SK-MEL-5 (cell line): ENCODE data around the gene CEACAM20. TPM values are rescaled to one million over a fixed set of nuclear protein-coding genes. Genes with fewer than 3 reads are reported as not detected.
A peak's percentile ranks its signal among the peaks of the same experiment; 100 is the strongest.
"Not testable (repeated sequence)": the region's sequence is repeated elsewhere in the genome, so short reads cannot be mapped to it uniquely, and the experiment has no call there.

Source experiments
- DNase-seq: peaks from one replicate; pipeline ENCODE4 v3.0.0-alpha.2; 2016; ENCODE audit warnings: low read depth, low spot score
- in situ Hi-C: cut with HindIII; loops from 2 replicates; pipeline ENCODE4 v1.10.0; 2016; ENCODE audit warnings: low sequenced_read_pairs, high pct_unique_total_duplicates, low pct_unique_long_range_greater_than_20kb
- total RNA-seq: library from RNA; depleted of rRNA; stranded (reverse); fragments of >200 nt; shearing (Covaris generic); gene quantifications from 2 replicates; pipeline ENCODE4 v1.2.3, GENCODE V29; 2014

CEACAM20 gene
- total RNA-seq, 1 experiment from 2014 or later: not detected

DNA sequence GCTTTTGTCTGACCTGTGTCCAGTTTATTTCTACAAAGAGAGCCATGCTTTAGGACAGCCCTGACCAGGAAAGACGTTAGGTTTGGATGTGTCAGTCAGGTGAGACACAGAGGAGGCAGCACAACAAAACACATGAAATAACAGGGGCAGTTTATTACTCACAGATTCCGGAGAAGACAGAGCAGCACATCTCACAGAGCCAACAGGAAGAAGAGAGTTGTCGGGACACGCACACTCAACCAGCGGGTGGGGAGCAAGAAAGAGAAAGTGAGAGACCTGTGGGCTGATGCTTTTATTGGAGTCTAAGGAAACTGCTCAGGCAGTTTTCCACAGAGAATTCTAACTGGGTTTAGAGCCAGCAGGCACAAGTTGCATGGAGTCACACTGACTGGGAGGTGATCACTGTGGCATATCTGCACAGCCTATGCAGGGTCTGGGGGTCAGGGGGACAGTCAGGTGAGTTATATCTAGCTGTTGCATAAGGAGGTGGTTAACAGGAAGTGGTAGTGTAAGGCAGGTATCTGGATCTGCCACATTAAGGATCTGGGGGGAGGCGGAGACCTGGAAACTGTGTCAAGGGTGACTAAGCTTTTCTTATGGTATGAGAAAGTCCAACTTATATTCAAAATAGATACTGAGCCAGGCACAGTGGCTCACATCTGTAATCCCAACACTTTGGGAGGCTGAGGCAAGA is 24.1 kb upstream of the CEACAM20 start:
- DNase-seq: no peak
- in situ Hi-C loops: no loop called here

GRCh38 chr19:44552324-44552723 is 22.8 kb upstream of the CEACAM20 start:
- DNase-seq: peak; percentile 63
- in situ Hi-C loops: no loop called here

- DNase-seq: no peak
- in situ Hi-C loops: no loop called here
Measured at GRCh38 chr19:44551850-44552249, 22.4 kb upstream of the CEACAM20 start.

GRCh38 chr19:44550976-44551375 is 21.5 kb upstream of the CEACAM20 start:
- in situ Hi-C loops, DNase-seq: not testable (repeated sequence)

DNA sequence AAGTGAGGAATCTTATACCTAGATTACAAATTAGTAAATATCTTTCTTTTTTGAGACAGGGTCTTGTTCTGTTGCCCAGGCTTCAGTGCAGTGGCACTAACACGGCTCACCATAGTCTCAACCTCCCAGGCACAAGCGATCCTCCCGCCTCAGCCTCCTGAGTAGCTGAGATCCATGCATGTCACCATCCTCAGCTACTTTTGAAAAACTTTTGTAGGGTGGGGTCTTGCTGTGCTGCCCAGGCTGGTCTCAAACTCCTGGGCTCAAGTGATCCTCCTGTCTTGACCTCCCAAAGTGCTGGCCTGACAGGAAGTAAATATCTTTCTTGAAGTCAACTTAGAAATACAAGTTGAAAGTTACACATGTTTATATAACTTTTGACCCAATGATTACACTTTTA is 20.0 kb upstream of the CEACAM20 start:
- in situ Hi-C loops: no loop called here
- no peak for DNase-seq

DNA sequence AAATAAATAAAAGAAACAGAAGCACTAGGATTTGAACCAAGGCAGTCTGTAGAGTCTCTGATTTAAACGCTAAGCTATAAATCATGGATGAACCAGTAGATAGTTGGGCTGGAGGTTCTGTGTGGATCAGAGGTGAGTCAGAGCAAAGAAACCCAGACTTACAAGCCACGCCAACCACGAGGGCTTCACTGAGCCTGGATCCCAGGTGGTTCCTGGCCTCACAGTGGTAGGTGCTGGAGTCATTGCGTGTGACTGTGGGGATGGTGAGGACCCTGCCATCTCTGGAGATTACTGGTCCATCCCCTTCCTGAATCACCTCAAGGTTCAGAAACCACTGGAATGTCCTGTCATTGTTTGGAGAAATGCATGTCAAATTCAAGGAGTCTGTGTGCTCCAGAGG is 19.3 kb upstream of the CEACAM20 start:
- in situ Hi-C loops: no loop called here
- DNase-seq: no peak

DNA sequence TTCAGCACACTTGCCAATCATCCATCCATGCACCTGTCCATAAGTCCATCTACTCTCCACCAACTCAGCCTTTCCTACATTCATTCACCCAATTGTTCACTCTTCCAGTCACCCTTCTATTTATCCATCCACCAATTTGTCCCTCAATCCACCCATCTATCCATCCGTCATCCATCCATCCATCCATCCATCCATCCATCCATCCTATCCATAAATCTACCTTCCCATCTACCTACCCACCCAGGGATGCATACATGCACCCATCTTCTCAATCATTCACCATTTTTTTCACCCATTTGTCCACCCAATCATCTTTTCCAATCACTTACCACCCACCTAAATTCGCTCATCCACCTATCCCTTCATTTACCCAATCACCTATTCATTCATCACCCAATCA is 14.6 kb upstream of the CEACAM20 start:
- no peak for DNase-seq
- in situ Hi-C loops: no loop called here

DNA sequence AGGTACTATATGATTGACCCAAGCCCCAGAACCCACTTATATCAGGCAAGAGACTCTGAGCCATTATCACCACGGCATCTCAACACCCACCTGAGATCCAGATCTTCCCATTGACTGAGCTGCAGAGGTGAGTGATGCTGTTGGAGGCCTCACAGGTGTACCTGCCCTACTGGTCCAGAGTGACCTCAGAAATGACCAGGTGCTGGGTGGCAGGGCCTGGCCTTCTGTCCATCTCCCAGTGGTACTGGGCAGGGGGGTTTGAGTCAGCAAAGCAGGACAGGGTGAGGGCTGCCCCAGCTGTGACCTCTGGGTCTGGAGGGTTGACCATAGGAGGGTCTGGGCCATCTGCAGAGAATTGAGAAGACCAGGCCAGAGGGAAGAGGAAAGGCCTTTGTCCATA is 13.2 kb upstream of the CEACAM20 start:
- in situ Hi-C loops: no loop called here
- no peak for DNase-seq

GRCh38 chr19:44540736-44541135 is 11.3 kb upstream of the CEACAM20 start:
- no peak for DNase-seq
- in situ Hi-C loops: no loop called here

- no peak for DNase-seq
- in situ Hi-C loops: no loop called here
Measured at GRCh38 chr19:44539991-44540390, 10.5 kb upstream of the CEACAM20 start.

DNA sequence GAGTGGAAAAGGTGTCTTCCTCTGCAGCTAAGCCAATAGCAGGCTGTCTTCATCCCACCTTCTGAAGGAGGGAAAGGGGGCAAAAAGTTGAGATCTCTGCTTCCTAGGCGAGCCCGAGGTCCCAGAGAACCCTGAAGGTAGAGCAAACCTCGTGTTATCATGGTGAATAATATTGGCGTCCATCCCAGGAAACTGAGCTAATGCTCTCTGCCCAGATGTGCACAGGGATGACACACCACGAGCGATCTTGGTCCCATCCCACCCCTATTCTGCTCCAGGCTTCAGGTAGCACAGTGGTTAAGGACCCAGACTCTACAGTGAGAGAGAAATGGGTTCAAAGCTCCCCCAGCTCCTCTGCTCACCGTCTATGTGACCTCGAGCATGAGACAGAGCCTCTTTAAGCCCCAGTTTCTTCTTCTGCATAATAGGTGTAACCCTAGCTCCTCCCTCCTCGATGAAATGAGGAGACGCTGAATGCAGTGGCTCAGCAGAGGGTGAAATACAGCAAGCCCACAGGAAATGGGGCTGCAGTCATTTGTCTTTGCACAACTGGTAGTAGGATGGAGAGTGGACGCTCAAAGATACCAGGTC is 9.9 kb upstream of the CEACAM20 start:
- no peak for DNase-seq
- in situ Hi-C loops: no loop called here

GRCh38 chr19:44535361-44535760 is 5.9 kb upstream of the CEACAM20 start:
- DNase-seq, in situ Hi-C loops: not testable (repeated sequence)

GRCh38 chr19:44532819-44533218 is 3.3 kb upstream of the CEACAM20 start:
- in situ Hi-C loops: no loop called here
- no peak for DNase-seq

DNA sequence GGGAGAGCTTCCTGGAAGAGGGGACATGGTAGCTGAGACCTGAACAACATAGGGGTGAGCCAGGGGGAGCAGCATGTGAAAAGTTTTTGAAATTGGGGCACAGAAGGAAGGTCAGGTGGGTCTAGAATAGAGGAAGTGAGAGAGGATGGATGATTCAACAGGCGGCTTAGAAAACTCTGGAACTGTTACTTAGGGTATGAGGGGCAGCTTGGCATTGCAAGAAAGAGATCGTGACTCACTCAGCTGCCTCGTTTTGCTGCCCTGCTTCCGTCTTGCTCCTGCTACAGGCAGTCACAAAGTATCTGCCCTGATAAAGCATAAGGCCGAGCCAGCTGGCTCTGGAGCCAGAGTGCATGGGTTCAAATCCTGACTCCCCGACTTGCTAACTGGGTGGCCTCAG is 1.3 kb upstream of the CEACAM20 start:
- in situ Hi-C loops: no loop called here
- no peak for DNase-seq

- in situ Hi-C loops: no loop called here
- no peak for DNase-seq
Measured at GRCh38 chr19:44527554-44527953, 1.9 kb downstream of the CEACAM20 start.

DNA sequence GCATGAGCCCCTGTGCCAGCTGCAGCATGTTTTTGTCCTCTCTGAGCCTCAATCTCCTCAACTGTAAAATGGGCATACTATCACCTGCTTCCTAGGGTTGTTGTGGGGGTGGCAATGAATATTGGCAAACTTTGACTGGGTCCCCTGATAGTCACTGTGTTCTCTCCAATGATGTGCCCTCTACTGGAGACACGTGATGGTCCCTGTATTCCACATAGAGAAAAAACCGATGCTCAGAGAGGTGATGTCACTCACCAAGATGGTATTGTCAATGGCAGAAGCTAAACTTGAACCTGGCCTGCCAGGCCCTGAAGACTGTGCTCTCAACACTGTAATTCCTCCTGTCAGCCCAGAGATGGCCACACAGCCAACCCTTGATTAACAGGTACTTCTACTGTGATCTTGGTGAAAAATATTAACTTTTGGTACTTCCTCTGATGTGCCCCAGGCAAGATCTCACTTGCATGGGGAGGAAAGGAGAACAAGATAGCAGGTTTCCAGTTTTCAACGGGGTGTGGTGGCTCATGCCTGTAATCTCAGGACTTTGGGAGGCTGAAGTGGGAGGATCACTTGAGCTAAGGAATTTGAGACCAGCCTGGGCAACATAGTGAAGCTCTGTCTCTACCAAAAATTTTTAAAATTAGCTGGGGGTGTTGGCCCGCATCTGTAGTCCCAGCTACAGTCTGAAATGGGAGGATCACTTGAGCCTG is 3.6 kb downstream of the CEACAM20 start:
- in situ Hi-C loops: no loop called here
- no peak for DNase-seq

- DNase-seq: no peak
- in situ Hi-C loops: no loop called here
Measured at GRCh38 chr19:44521370-44521769, 8.1 kb downstream of the CEACAM20 start.

- in situ Hi-C loops: no loop called here
- no peak for DNase-seq
Measured at GRCh38 chr19:44517146-44517545, 12.3 kb downstream of the CEACAM20 start.

- no peak for DNase-seq
- in situ Hi-C loops: no loop called here
Measured at GRCh38 chr19:44515907-44516306, 13.6 kb downstream of the CEACAM20 start.
